Choroid plexus epithelial cell (primary cell): ENCODE measurements around the gene TBC1D24.
A peak's percentile ranks its signal among the peaks of the same experiment; 100 is the strongest.

Experiments
- DNase-seq: peaks from one replicate; pipeline ENCODE4 v3.0.0-alpha.2; 2010; ENCODE audit warnings: low read depth
- H3K4me3 ChIP-seq: 2 replicates; pipeline ENCODE4 v1.5.1; 2011; ENCODE audit warnings: low read depth, mild to moderate bottlenecking, control low read depth, low read length, moderate library complexity
- TF ChIP-seq, protein P1 (sequence below): conservative IDR thresholded peaks from 2 replicates; pipeline ENCODE4 v1.5.1; 2011; ENCODE audit warnings: low read depth, mild to moderate bottlenecking, control low read depth, inconsistent platforms, low read length, moderate library complexity

The TBC1D24 gene

GRCh38 chr16:2482708-2483534, 8.0 kb downstream of the TBC1D24 start:
- TF ChIP-seq, protein P1, sequence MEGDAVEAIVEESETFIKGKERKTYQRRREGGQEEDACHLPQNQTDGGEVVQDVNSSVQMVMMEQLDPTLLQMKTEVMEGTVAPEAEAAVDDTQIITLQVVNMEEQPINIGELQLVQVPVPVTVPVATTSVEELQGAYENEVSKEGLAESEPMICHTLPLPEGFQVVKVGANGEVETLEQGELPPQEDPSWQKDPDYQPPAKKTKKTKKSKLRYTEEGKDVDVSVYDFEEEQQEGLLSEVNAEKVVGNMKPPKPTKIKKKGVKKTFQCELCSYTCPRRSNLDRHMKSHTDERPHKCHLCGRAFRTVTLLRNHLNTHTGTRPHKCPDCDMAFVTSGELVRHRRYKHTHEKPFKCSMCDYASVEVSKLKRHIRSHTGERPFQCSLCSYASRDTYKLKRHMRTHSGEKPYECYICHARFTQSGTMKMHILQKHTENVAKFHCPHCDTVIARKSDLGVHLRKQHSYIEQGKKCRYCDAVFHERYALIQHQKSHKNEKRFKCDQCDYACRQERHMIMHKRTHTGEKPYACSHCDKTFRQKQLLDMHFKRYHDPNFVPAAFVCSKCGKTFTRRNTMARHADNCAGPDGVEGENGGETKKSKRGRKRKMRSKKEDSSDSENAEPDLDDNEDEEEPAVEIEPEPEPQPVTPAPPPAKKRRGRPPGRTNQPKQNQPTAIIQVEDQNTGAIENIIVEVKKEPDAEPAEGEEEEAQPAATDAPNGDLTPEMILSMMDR, result no peak
- H3K4me3 ChIP-seq, result no peak overlapping the region
- peak; percentile 13 for DNase-seq

GRCh38 chr16:2483939-2484897, 9.3 kb downstream of the TBC1D24 start:
- TF ChIP-seq, protein P1, result no peak
- DNase-seq, result no peak
- H3K4me3 ChIP-seq, result no peak overlapping the region

- TF ChIP-seq, protein P1, result no peak
- no peak overlapping the region for H3K4me3 ChIP-seq
- no peak for DNase-seq
Measured at GRCh38 chr16:2484898-2485508, 10.1 kb downstream of the TBC1D24 start.

- no peak overlapping the region for H3K4me3 ChIP-seq
- TF ChIP-seq, protein P1, result no peak
- no peak for DNase-seq
Measured at GRCh38 chr16:2485811-2486507, 11.0 kb downstream of the TBC1D24 start.

DNA sequence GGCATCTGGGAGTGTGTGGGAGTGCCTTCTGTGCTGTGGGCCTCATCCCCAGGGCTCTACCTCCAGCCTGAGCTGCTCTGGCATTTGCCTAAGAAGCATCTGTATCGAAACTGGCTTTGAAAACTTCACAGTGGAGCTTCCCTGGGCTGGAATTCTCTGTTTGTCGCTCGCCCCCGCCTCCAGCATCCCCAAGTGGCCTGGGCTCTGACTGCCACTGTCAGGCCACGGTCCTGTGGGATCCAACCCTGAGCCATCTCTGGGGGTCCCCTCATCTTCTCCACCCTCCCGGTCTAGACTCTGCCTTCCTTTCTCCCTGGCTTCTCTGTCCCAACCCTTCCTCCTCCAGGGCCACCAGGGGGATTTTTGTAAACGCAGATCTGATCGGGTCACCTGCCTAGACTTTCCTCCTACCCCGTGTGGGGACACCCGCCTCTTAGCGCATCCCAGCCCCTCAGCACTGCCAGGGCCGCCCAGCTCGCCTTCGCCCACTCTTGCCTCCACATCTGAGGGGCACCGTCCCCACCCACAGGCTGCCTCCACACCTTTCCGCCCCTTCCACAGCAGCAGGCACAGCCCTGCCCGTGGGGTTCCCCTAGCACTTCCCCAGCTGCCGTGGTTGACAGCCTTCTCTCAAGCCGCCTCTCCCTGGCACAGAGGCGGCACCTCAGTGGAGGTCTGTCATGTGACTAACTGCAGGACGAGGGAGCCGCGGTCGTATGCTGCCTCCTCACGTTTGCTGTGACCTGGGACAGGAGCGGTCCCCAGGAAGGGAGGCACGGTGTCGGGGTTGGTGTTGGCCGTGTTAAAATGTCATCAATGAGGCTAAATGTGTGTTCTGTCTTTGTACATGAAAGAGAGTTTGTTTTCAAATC, 12.0 kb downstream of the TBC1D24 start:
- TF ChIP-seq, protein P1, result peak; percentile 9
- no peak overlapping the region for H3K4me3 ChIP-seq
- DNase-seq, result peak; percentile 31

- H3K4me3 ChIP-seq, result no peak overlapping the region
- TF ChIP-seq, protein P1, result no peak
- DNase-seq, result no peak
Measured at GRCh38 chr16:2487517-2487842, 12.6 kb downstream of the TBC1D24 start.
